HG03457 (cell line): ENCODE data around the gene TYW1.
"Not testable (repeated sequence)": the region's sequence is repeated elsewhere in the genome, so short reads cannot be mapped to it uniquely, and the experiment has no call there.

Source experiments
- ATAC-seq: cut with Tn5 transposase; IDR thresholded peaks from one replicate; pipeline ENCODE4 v1.9.1; 2021; ENCODE audit warnings: moderate number of reproducible peaks; ENCODE audit not compliant: unreplicated experiment

TYW1 gene

GRCh38 chr7:67042781-67043558 is 46.3 kb downstream of the TYW1 start:
- not testable (repeated sequence) for ATAC-seq

- not testable (repeated sequence) for ATAC-seq
These were observed 46.9 kb downstream of the TYW1 start for GRCh38 chr7:67043559-67043930.

- ATAC-seq: no peak
These were observed 48.9 kb downstream of the TYW1 start for GRCh38 chr7:67045496-67045995.

- ATAC-seq: not testable (repeated sequence)
These were observed 50.2 kb downstream of the TYW1 start for GRCh38 chr7:67046819-67047218.

GRCh38 chr7:67049908-67050307 is 53.3 kb downstream of the TYW1 start:
- not testable (repeated sequence) for ATAC-seq

GRCh38 chr7:67052161-67052560 is 55.5 kb downstream of the TYW1 start:
- ATAC-seq: not testable (repeated sequence)

GRCh38 chr7:67056683-67057082 is 60.0 kb downstream of the TYW1 start:
- no peak for ATAC-seq

- ATAC-seq: not testable (repeated sequence)
These were observed 64.7 kb downstream of the TYW1 start for GRCh38 chr7:67061321-67061720.

- ATAC-seq: not testable (repeated sequence)
These were observed 66.2 kb downstream of the TYW1 start for GRCh38 chr7:67062802-67063201.

GRCh38 chr7:67066950-67067622 is 70.5 kb downstream of the TYW1 start:
- not testable (repeated sequence) for ATAC-seq

- ATAC-seq: not testable (repeated sequence)
These were observed 79.5 kb downstream of the TYW1 start for GRCh38 chr7:67076120-67076519.

GRCh38 chr7:67082880-67083279 is 86.2 kb downstream of the TYW1 start:
- ATAC-seq: not testable (repeated sequence)

- ATAC-seq: not testable (repeated sequence)
These were observed 92.6 kb downstream of the TYW1 start for GRCh38 chr7:67089261-67089660.

- not testable (repeated sequence) for ATAC-seq
These were observed 94.4 kb downstream of the TYW1 start for GRCh38 chr7:67091053-67091452.

- ATAC-seq: not testable (repeated sequence)
These were observed 101.4 kb downstream of the TYW1 start for GRCh38 chr7:67098031-67098430.

- not testable (repeated sequence) for ATAC-seq
These were observed 102.8 kb downstream of the TYW1 start for GRCh38 chr7:67099406-67099805.

GRCh38 chr7:67100038-67100437 is 103.4 kb downstream of the TYW1 start:
- ATAC-seq: not testable (repeated sequence)

- no peak for ATAC-seq
These were observed 104.3 kb downstream of the TYW1 start for GRCh38 chr7:67100956-67101361.

GRCh38 chr7:67104937-67105336 is 108.3 kb downstream of the TYW1 start:
- not testable (repeated sequence) for ATAC-seq

GRCh38 chr7:67105377-67105776 is 108.7 kb downstream of the TYW1 start:
- ATAC-seq: no peak

GRCh38 chr7:67106255-67106654 is 109.6 kb downstream of the TYW1 start:
- not testable (repeated sequence) for ATAC-seq

GRCh38 chr7:67111342-67111741 is 114.7 kb downstream of the TYW1 start:
- not testable (repeated sequence) for ATAC-seq
